Fibroblast of lung (primary cell): ENCODE measurements around the gene PAFAH1B2. TPM values are rescaled to one million over a fixed set of nuclear protein-coding genes. Genes with fewer than 3 reads are reported as not detected.
A peak's percentile ranks its signal among the peaks of the same experiment; 100 is the strongest.
"Not testable (repeated sequence)": the region's sequence is repeated elsewhere in the genome, so short reads cannot be mapped to it uniquely, and the experiment has no call there.

Experiments used
- DNase-seq, 2 donors: peaks; one replicate each; pipeline versions ENCODE4 v3.0.0 to v3.0.0-alpha.2; 2010; ENCODE audit warnings: low read depth in 2 of 2
- H2AFZ ChIP-seq: 2 replicates; pipeline ENCODE4 v1.5.1; 2012; ENCODE audit warnings: low read length, control low read depth, inconsistent platforms
- H3K27ac ChIP-seq: 2 replicates; pipeline ENCODE4 v1.5.1; 2011; ENCODE audit warnings: low read length, control low read depth; ENCODE audit not compliant: insufficient read depth
- H3K27me3 ChIP-seq: 2 replicates; pipeline ENCODE4 v1.5.1; 2011; ENCODE audit warnings: mild to moderate bottlenecking, low read length; ENCODE audit not compliant: control insufficient read depth, insufficient read depth
- H3K36me3 ChIP-seq: 2 replicates; pipeline ENCODE4 v1.5.1; 2011; ENCODE audit warnings: low read length; ENCODE audit not compliant: control insufficient read depth, insufficient read depth
- H3K4me1 ChIP-seq: 2 replicates; pipeline ENCODE4 v1.5.1; 2011; ENCODE audit warnings: low read length; ENCODE audit not compliant: control insufficient read depth, insufficient read depth; ENCODE audit errors: extremely low read depth
- H3K4me2 ChIP-seq: 2 replicates; pipeline ENCODE4 v1.5.1; 2011; ENCODE audit warnings: low read length, control low read depth; ENCODE audit not compliant: insufficient read depth; ENCODE audit errors: extremely low read depth
- H3K4me3 ChIP-seq, 4 experiments: fragments of 200-600 bp in 1 of 4; sonication (generic) in 1 of 4; replicated peaks in 1 of 4; 2 replicates each; pipeline ENCODE4 v1.5.1; 2011 to 2016; ENCODE audit warnings: low read length in 4 of 4, low read depth in 3 of 4, mild to moderate bottlenecking in 3 of 4, control low read depth in 2 of 4, inconsistent platforms in 1 of 4, mixed read lengths in 1 of 4; ENCODE audit not compliant: insufficient read depth in 1 of 4; ENCODE audit errors: control extremely low read depth in 1 of 4
- H3K79me2 ChIP-seq: 2 replicates; pipeline ENCODE4 v1.5.1; 2012; ENCODE audit warnings: mild to moderate bottlenecking, low read length, inconsistent platforms; ENCODE audit not compliant: control insufficient read depth, insufficient read depth
- H3K9ac ChIP-seq: 2 replicates; pipeline ENCODE4 v1.5.1; 2011; ENCODE audit warnings: mild to moderate bottlenecking, low read length, control low read depth; ENCODE audit not compliant: insufficient read depth
- H3K9me3 ChIP-seq: 2 replicates; pipeline ENCODE4 v1.5.1; 2012; ENCODE audit warnings: low read depth, low read length; ENCODE audit not compliant: control insufficient read depth, insufficient read depth
- H4K20me1 ChIP-seq: 2 replicates; pipeline ENCODE4 v1.5.1; 2011; ENCODE audit warnings: low read length; ENCODE audit not compliant: control insufficient read depth, insufficient read depth; ENCODE audit errors: extremely low read depth
- CTCF ChIP-seq, 2 donors: IDR thresholded peaks in 1 of 2; conservative IDR thresholded peaks in 1 of 2; 1 replicate in 1 of 2; 2 replicates in 1 of 2; pipeline ENCODE4 v1.5.1; 2011 to 2012; ENCODE audit warnings: low read length in 2 of 2, control low read depth in 1 of 2, inconsistent platforms in 1 of 2, low read depth in 1 of 2, mild to moderate bottlenecking in 1 of 2
- EZH2 ChIP-seq: IDR thresholded peaks from 2 replicates; pipeline ENCODE4 v1.5.1; 2012; ENCODE audit warnings: low read length, control low read depth, mild to moderate bottlenecking; ENCODE audit errors: missing control alignments
- polyA plus RNA-seq, 2 donors: library from polyadenylated mRNA; depleted of rRNA in 1 of 2; stranded (reverse) in 1 of 2; unstranded in 1 of 2; fragments of >200 nt; gene quantifications; 2 replicates each; pipeline ENCODE4 v1.2.1, GENCODE V29; 2011 to 2012; ENCODE audit warnings: missing spikeins in 1 of 2
- total RNA-seq: library from RNA; depleted of rRNA; stranded (reverse); fragments of >200 nt; gene quantifications from 2 replicates; pipeline ENCODE4 v1.2.1, GENCODE V29; 2014

The PAFAH1B2 gene
- total and polyA plus RNA-seq, 2 donors (not counting 1 experiment from before 2014, with no cell fraction given) = 70.8 to 112 TPM

GRCh38 chr11:117206859-117207258, 62.8 kb downstream of the PAFAH1B2 start:
- not testable (repeated sequence) for H4K20me1 ChIP-seq, H3K27ac ChIP-seq, H3K9ac ChIP-seq, H2AFZ ChIP-seq, DNase-seq, H3K4me2 ChIP-seq, H3K4me3 ChIP-seq, H3K9me3 ChIP-seq, H3K27me3 ChIP-seq
- peaks cover 21% of the 10 kb centered on the region for H3K79me2 ChIP-seq
- H3K4me1 ChIP-seq = peaks cover 28% of the 10 kb centered on the region
- H3K36me3 ChIP-seq = peaks cover 16% of the 10 kb centered on the region

GRCh38 chr11:117207481-117207880, 63.4 kb downstream of the PAFAH1B2 start:
- not testable (repeated sequence) for H2AFZ ChIP-seq, H3K9me3 ChIP-seq, H3K27me3 ChIP-seq, H3K27ac ChIP-seq, H4K20me1 ChIP-seq, H3K4me2 ChIP-seq, H3K9ac ChIP-seq, H3K4me3 ChIP-seq, DNase-seq
- Histone ChIP-seq H3K36me3 (peaks cover 16% of the 10 kb centered on the region), H3K79me2 (peaks cover 15% of the 10 kb centered on the region), H3K4me1 (peaks cover 22% of the 10 kb centered on the region)

GRCh38 chr11:117208710-117209109, 64.6 kb downstream of the PAFAH1B2 start:
- not testable (repeated sequence) for H3K27me3 ChIP-seq, H3K27ac ChIP-seq, H3K9me3 ChIP-seq, H3K4me2 ChIP-seq, H3K79me2 ChIP-seq, DNase-seq, H4K20me1 ChIP-seq, H3K9ac ChIP-seq, H3K4me3 ChIP-seq, H2AFZ ChIP-seq
- Histone ChIP-seq H3K36me3 (peaks cover 12% of the 10 kb centered on the region), H3K4me1 (peaks cover 14% of the 10 kb centered on the region)

GRCh38 chr11:117209351-117210125, 65.5 kb downstream of the PAFAH1B2 start:
- H2AFZ ChIP-seq, H3K79me2 ChIP-seq, H3K36me3 ChIP-seq, H3K9ac ChIP-seq, H3K9me3 ChIP-seq, H3K4me1 ChIP-seq, H3K4me3 ChIP-seq, H4K20me1 ChIP-seq, H3K27ac ChIP-seq, H3K27me3 ChIP-seq, H3K4me2 ChIP-seq: not testable (repeated sequence)
- DNase-seq = peak in 1 of 2 donors; percentile 55

- H3K9ac ChIP-seq = no peak overlapping the region
- no peak overlapping the region for H2AFZ ChIP-seq
- no peaks in the 10 kb centered on the region for H3K79me2 ChIP-seq
- H3K27me3 ChIP-seq = no peaks in the 10 kb centered on the region
- H3K36me3 ChIP-seq = peaks cover 3% of the 10 kb centered on the region
- no peaks in the 10 kb centered on the region for H3K4me1 ChIP-seq
- TF ChIP-seq EZH2 (no peak), CTCF (conservative IDR thresholded peaks at IDR 0.05 in 1 of 2, IDR thresholded peaks at IDR 0.05 in 1 of 2; ENCODE audit: low read depth in 1 of 2, low read length in 2 of 2) (no peak)
- H3K4me3 ChIP-seq = no peak overlapping the region
- no peaks in the 10 kb centered on the region for H3K9me3 ChIP-seq
- no peak overlapping the region for H3K27ac ChIP-seq
- H3K4me2 ChIP-seq = no peak overlapping the region
- no peaks in the 10 kb centered on the region for H4K20me1 ChIP-seq
- no peak for DNase-seq
Observed at GRCh38 chr11:117210620-117211019, 66.5 kb downstream of the PAFAH1B2 start.
